Right lobe of liver (tissue), 4 donors: ENCODE results near the gene KCTD10.
A peak's percentile ranks its signal among the peaks of the same experiment; 100 is the strongest.

ENCODE experiments used
- POLR2A ChIP-seq: fragments of 450-650 bp; IDR thresholded peaks from one replicate; pipeline ENCODE4 v1.6.1; 2017; ENCODE audit warnings: antibody characterized with exemption, mild to moderate bottlenecking
- TF ChIP-seq, protein P1 (sequence below), 4 donors: fragments of 200-600 bp in 3 of 4; fragments of 450-650 bp in 1 of 4; IDR thresholded peaks; one replicate each; pipeline versions ENCODE4 v1.5.1 to v1.8.0; 2016 to 2022; ENCODE audit warnings: antibody characterized with exemption in 4 of 4, mild to moderate bottlenecking in 2 of 4
- donor health status: DM: no; HTN: no; CAD: no.
- donor health status: DM: no; HTN: no; CAD: no.
- donor health status: DM: no; HTN: yes; CAD: no.

GRCh38 chr12:109432842-109433304 is 44.2 kb downstream of the KCTD10 start:
- TF ChIP-seq, protein P1, sequence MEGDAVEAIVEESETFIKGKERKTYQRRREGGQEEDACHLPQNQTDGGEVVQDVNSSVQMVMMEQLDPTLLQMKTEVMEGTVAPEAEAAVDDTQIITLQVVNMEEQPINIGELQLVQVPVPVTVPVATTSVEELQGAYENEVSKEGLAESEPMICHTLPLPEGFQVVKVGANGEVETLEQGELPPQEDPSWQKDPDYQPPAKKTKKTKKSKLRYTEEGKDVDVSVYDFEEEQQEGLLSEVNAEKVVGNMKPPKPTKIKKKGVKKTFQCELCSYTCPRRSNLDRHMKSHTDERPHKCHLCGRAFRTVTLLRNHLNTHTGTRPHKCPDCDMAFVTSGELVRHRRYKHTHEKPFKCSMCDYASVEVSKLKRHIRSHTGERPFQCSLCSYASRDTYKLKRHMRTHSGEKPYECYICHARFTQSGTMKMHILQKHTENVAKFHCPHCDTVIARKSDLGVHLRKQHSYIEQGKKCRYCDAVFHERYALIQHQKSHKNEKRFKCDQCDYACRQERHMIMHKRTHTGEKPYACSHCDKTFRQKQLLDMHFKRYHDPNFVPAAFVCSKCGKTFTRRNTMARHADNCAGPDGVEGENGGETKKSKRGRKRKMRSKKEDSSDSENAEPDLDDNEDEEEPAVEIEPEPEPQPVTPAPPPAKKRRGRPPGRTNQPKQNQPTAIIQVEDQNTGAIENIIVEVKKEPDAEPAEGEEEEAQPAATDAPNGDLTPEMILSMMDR (IDR thresholded peaks at IDR 0.05): peak; percentile 66 to 88 (median 85)
- no peak for TF ChIP-seq POLR2A
